SK-N-SH (cell line): ENCODE measurements around the gene NOG. TPM values are rescaled to one million over a fixed set of nuclear protein-coding genes. Genes with fewer than 3 reads are reported as not detected.

Experiments
- CTCF ChIA-PET: fragments of 300-600, 350-600 bp; formaldehyde crosslinking; extraction: SDS; loops from one replicate; lab custom pipeline; 2021; lab: Yijun Ruan, JAX
- POLR2A ChIA-PET: fragments of 350-600 bp; sonication (Branson Sonifier 250); formaldehyde crosslinking; extraction: SDS; loops from one replicate; lab custom pipeline; 2020; ENCODE audit warnings: antibody characterized with exemption, inconsistent platforms; lab: Yijun Ruan, JAX
- DNase-seq: peaks from one replicate; pipeline ENCODE4 v3.0.0; 2012
- H2AFZ ChIP-seq: fragments of 200-600 bp; sonication (generic); 2 replicates; pipeline ENCODE4 v1.8.1; 2016; ENCODE audit warnings: antibody characterized with exemption, mild to moderate bottlenecking, low read depth
- H3F3A ChIP-seq: fragments of 200-600 bp; sonication (generic); replicated peaks from 2 replicates; pipeline ENCODE3; 2016; ENCODE audit warnings: antibody characterized with exemption, mild to moderate bottlenecking; ENCODE audit not compliant: insufficient read depth
- H3K27ac ChIP-seq, 2 experiments: fragments of 200-500 bp in 1 of 2; fragments of 200-600 bp in 1 of 2; sonication (Bioruptor generic) in 1 of 2; sonication (generic), shearing (Covaris generic) in 1 of 2; 2 replicates each; pipeline versions ENCODE4 v1.5.1 to v1.6.1; 2014 to 2016; ENCODE audit warnings: low read depth in 2 of 2, inconsistent platforms in 1 of 2, low read length in 1 of 2, mild to moderate bottlenecking in 1 of 2, mixed read lengths in 1 of 2
- H3K27me3 ChIP-seq: fragments of 200-600 bp; sonication (generic), shearing (Covaris generic); 2 replicates; pipeline ENCODE4 v1.6.1; 2016; ENCODE audit warnings: mixed run types; ENCODE audit not compliant: insufficient read depth
- H3K36me3 ChIP-seq, 2 experiments: fragments of 200-500 bp in 1 of 2; fragments of 200-600 bp in 1 of 2; sonication (Bioruptor generic) in 1 of 2; sonication (generic) in 1 of 2; replicated peaks in 1 of 2; 2 replicates each; pipeline versions ENCODE3 to v1.5.1; 2014 to 2016; ENCODE audit warnings: low read length in 1 of 2, mild to moderate bottlenecking in 1 of 2; ENCODE audit not compliant: insufficient read depth in 2 of 2, control insufficient read depth in 1 of 2
- H3K4me1 ChIP-seq, 2 experiments: fragments of 200-500 bp in 1 of 2; fragments of 200-600 bp in 1 of 2; sonication (Bioruptor generic) in 1 of 2; sonication (generic), shearing (Covaris generic) in 1 of 2; 2 replicates each; pipeline versions ENCODE4 v1.5.1 to v1.6.1; 2014 to 2016; ENCODE audit warnings: low read depth in 1 of 2, low read length in 1 of 2, mixed run types in 1 of 2; ENCODE audit not compliant: insufficient read depth in 2 of 2, control insufficient read depth in 1 of 2
- H3K4me2 ChIP-seq: fragments of 200-600 bp; sonication (generic), shearing (Covaris generic); 2 replicates; pipeline ENCODE4 v1.6.1; 2017; ENCODE audit warnings: mixed run types
- H3K4me3 ChIP-seq, 2 experiments: fragments of 200-500 bp in 1 of 2; fragments of 200-600 bp in 1 of 2; sonication (Bioruptor generic) in 1 of 2; sonication (generic), shearing (Covaris generic) in 1 of 2; 2 replicates each; pipeline versions ENCODE4 v1.5.1 to v1.8.1; 2014 to 2016; ENCODE audit warnings: low read depth in 2 of 2, inconsistent platforms in 1 of 2, low read length in 1 of 2, mild to moderate bottlenecking in 1 of 2, mixed read lengths in 1 of 2, moderate library complexity in 1 of 2
- H3K79me2 ChIP-seq: fragments of 200-600 bp; sonication (generic); 2 replicates; pipeline ENCODE4 v1.8.1; 2017; ENCODE audit warnings: mild to moderate bottlenecking; ENCODE audit not compliant: insufficient read depth
- H3K9ac ChIP-seq: fragments of 200-600 bp; sonication (generic); 2 replicates; pipeline ENCODE4 v1.6.1; 2017; ENCODE audit warnings: mixed run types
- H3K9me2 ChIP-seq: fragments of 200-600 bp; sonication (generic); 2 replicates; pipeline ENCODE4 v1.6.1; 2017; ENCODE audit warnings: mixed run types
- H3K9me3 ChIP-seq: fragments of 200-600 bp; sonication (generic); 2 replicates; pipeline ENCODE4 v1.6.1; 2017; ENCODE audit warnings: mixed run types, mild to moderate bottlenecking, moderate library complexity
- H4K20me1 ChIP-seq: fragments of 200-600 bp; sonication (generic); 2 replicates; pipeline ENCODE4 v1.6.1; 2017; ENCODE audit warnings: mild to moderate bottlenecking, mixed run types; ENCODE audit not compliant: insufficient read depth
- CHD2 ChIP-seq: fragments of 150-350 bp; IDR thresholded peaks from 2 replicates; pipeline ENCODE4 v1.6.1; 2018; ENCODE audit warnings: low read length; ENCODE audit not compliant: partially characterized antibody
- EZH2phosphoT487 ChIP-seq: fragments of 200-600 bp; sonication (generic); IDR thresholded peaks from 2 replicates; pipeline ENCODE4 v1.6.1; 2017; ENCODE audit warnings: low read depth, mixed run types, mild to moderate bottlenecking, antibody characterized with exemption, moderate library complexity, borderline replicate concordance
- FOSL2 ChIP-seq: IDR thresholded peaks from 2 replicates; pipeline ENCODE4 v1.4.0; 2012; ENCODE audit warnings: low read depth, mild to moderate bottlenecking, moderate library complexity, borderline replicate concordance
- FOXJ3 ChIP-seq: sonication (generic); formaldehyde crosslinking; IDR thresholded peaks from 2 replicates; pipeline ENCODE4 v1.5.1; 2020; ENCODE audit warnings: mild to moderate bottlenecking, missing genetic modification reagents
- FOXM1 ChIP-seq: IDR thresholded peaks from 2 replicates; pipeline ENCODE4 v1.4.0; 2012; ENCODE audit warnings: low read depth, mild to moderate bottlenecking
- JUND ChIP-seq: IDR thresholded peaks from 2 replicates; pipeline ENCODE4 v1.4.0; 2012
- MXI1 ChIP-seq: IDR thresholded peaks from 2 replicates; pipeline ENCODE4 v1.6.1; 2012; ENCODE audit warnings: mild to moderate bottlenecking, low read depth, low read length, improper control_type of control experiment
- RCOR1 ChIP-seq: fragments of 150-350 bp; IDR thresholded peaks from 2 replicates; pipeline ENCODE4 v1.6.1; 2017; ENCODE audit warnings: antibody characterized with exemption, low read length
- RXRA ChIP-seq: IDR thresholded peaks from 2 replicates; pipeline ENCODE4 v1.4.0; 2012; ENCODE audit warnings: low read depth, mild to moderate bottlenecking, borderline replicate concordance
- TCF12 ChIP-seq: IDR thresholded peaks from 2 replicates; pipeline ENCODE4 v1.4.0; 2012
- TEAD4 ChIP-seq: IDR thresholded peaks from 2 replicates; pipeline ENCODE4 v1.4.0; 2012; ENCODE audit warnings: mild to moderate bottlenecking, borderline replicate concordance; ENCODE audit not compliant: insufficient read depth
- YY1 ChIP-seq: IDR thresholded peaks from 2 replicates; pipeline ENCODE4 v1.4.0; 2012; ENCODE audit warnings: low read depth, mild to moderate bottlenecking
- WGBS: methylation state at CpG from one replicate; pipeline ENCODE4 v1.1.6; 2017; ENCODE audit warnings: low lambda C conversion rate; 5-methylcytosine and 5-hydroxymethylcytosine counted together
- polyA plus RNA-seq, 3 experiments: library from polyadenylated mRNA; depleted of rRNA; stranded (reverse); fragments of >200 nt; gene quantifications; 2 replicates each; pipeline ENCODE4 v1.2.3, GENCODE V29; 2012
- TF ChIP-seq, protein P1 (sequence below): IDR thresholded peaks from 2 replicates; pipeline ENCODE4 v1.6.1; 2012; ENCODE audit warnings: mild to moderate bottlenecking, low read depth, low read length, moderate library complexity
- TF ChIP-seq, protein P2 (sequence below): IDR thresholded peaks from 2 replicates; pipeline ENCODE4 v1.4.0; 2012; ENCODE audit warnings: low read depth, borderline replicate concordance
- TF ChIP-seq, protein P3 (sequence below): fragments of 150-350 bp; IDR thresholded peaks from 2 replicates; pipeline ENCODE4 v1.6.1; 2017; ENCODE audit warnings: antibody characterized with exemption, low read length, low read depth, borderline replicate concordance

NOG gene
- polyA plus RNA-seq, 1 of the 3 experiments (the other 2 are of a cell fraction): 3.1 TPM

- Histone ChIP-seq H3F3A (no peaks in the 10 kb centered on the region), H3K36me3 (no peaks in the 10 kb centered on the region), H3K4me2 (no peak overlapping the region), H4K20me1 (no peaks in the 10 kb centered on the region), H2AFZ (no peak overlapping the region), H3K79me2 (no peaks in the 10 kb centered on the region), H3K9me2 (no peaks in the 10 kb centered on the region), H3K4me1 (no peaks in the 10 kb centered on the region), H3K9ac (no peak overlapping the region), H3K4me3 (no peak overlapping the region), H3K9me3 (no peaks in the 10 kb centered on the region), H3K27me3 (0 out of 2 replicates have a peak, but pooled peaks cover 5% of the 10 kb centered on the region), H3K27ac (no peak overlapping the region)
- CTCF ChIA-PET: interaction anchor here (4.0 kb wide), 1 partner anchor 146 kb away, joined by 19 read pairs; no protein-coding TSS in a partner anchor
- WGBS: 4% methylated on average over 3 of the region's 3 CpGs
- POLR2A ChIA-PET: no interaction called here
- DNase-seq: no peak
- no peak for TF ChIP-seq RXRA
- no peak for TF ChIP-seq TEAD4
- TF ChIP-seq RCOR1: no peak
- TF ChIP-seq FOSL2: no peak
- TF ChIP-seq, protein P1, sequence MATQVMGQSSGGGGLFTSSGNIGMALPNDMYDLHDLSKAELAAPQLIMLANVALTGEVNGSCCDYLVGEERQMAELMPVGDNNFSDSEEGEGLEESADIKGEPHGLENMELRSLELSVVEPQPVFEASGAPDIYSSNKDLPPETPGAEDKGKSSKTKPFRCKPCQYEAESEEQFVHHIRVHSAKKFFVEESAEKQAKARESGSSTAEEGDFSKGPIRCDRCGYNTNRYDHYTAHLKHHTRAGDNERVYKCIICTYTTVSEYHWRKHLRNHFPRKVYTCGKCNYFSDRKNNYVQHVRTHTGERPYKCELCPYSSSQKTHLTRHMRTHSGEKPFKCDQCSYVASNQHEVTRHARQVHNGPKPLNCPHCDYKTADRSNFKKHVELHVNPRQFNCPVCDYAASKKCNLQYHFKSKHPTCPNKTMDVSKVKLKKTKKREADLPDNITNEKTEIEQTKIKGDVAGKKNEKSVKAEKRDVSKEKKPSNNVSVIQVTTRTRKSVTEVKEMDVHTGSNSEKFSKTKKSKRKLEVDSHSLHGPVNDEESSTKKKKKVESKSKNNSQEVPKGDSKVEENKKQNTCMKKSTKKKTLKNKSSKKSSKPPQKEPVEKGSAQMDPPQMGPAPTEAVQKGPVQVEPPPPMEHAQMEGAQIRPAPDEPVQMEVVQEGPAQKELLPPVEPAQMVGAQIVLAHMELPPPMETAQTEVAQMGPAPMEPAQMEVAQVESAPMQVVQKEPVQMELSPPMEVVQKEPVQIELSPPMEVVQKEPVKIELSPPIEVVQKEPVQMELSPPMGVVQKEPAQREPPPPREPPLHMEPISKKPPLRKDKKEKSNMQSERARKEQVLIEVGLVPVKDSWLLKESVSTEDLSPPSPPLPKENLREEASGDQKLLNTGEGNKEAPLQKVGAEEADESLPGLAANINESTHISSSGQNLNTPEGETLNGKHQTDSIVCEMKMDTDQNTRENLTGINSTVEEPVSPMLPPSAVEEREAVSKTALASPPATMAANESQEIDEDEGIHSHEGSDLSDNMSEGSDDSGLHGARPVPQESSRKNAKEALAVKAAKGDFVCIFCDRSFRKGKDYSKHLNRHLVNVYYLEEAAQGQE: no peak
- TF ChIP-seq CHD2: no peak
- no peak for TF ChIP-seq FOXJ3 (CRISPR knock-in tag)
- TF ChIP-seq EZH2phosphoT487: no peak
Observed at GRCh38 chr17:56570199-56570598, 23.3 kb upstream of the NOG start.

DNA sequence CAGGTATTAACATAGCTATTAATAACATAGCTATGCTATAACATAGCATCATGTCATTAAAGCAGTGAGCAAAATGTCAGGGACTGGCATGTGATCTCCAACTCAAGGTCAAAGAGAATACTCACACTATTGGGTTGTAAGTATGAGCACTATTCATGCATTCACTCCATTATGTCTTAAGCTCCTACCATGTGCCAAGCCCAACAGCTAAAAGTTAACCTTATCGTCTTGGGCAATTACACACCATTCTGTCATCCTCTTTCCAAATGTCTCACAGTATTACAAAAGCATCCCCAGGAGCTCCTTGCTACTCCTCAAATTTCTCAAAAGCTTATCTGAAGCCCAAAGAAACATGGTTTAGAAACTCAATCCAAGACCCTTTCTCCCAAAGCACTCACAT, 22.0 kb upstream of the NOG start:
- ChIA-PET POLR2A (no interaction called here), CTCF (interaction anchor here (1.1 to 4.0 kb wide), 4 partner anchors 9 to 208 kb away, joined by 3 to 19 read pairs (median 8); partner anchors contain the start of gene NOG)
- Histone ChIP-seq H3K4me1 (no peaks in the 10 kb centered on the region), H2AFZ (no peak overlapping the region), H3K4me3 (no peak overlapping the region), H3F3A (no peaks in the 10 kb centered on the region), H3K9ac (no peak overlapping the region), H3K79me2 (no peaks in the 10 kb centered on the region), H3K9me2 (no peaks in the 10 kb centered on the region), H3K27ac (no peak overlapping the region), H3K4me2 (no peak overlapping the region), H3K9me3 (no peaks in the 10 kb centered on the region), H3K27me3 (peaks cover 14% of the 10 kb centered on the region; the same call in 1 of the 2 replicates), H4K20me1 (no peaks in the 10 kb centered on the region), H3K36me3 (no peaks in the 10 kb centered on the region)
- TF ChIP-seq EZH2phosphoT487 (no peak), JUND (no peak), YY1 (no peak), FOXM1 (no peak), CHD2 (no peak), MXI1 (no peak), TCF12 (no peak)
- TF ChIP-seq, protein P2, sequence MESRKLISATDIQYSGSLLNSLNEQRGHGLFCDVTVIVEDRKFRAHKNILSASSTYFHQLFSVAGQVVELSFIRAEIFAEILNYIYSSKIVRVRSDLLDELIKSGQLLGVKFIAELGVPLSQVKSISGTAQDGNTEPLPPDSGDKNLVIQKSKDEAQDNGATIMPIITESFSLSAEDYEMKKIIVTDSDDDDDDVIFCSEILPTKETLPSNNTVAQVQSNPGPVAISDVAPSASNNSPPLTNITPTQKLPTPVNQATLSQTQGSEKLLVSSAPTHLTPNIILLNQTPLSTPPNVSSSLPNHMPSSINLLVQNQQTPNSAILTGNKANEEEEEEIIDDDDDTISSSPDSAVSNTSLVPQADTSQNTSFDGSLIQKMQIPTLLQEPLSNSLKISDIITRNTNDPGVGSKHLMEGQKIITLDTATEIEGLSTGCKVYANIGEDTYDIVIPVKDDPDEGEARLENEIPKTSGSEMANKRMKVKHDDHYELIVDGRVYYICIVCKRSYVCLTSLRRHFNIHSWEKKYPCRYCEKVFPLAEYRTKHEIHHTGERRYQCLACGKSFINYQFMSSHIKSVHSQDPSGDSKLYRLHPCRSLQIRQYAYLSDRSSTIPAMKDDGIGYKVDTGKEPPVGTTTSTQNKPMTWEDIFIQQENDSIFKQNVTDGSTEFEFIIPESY: no peak
- TF ChIP-seq, protein P3, sequence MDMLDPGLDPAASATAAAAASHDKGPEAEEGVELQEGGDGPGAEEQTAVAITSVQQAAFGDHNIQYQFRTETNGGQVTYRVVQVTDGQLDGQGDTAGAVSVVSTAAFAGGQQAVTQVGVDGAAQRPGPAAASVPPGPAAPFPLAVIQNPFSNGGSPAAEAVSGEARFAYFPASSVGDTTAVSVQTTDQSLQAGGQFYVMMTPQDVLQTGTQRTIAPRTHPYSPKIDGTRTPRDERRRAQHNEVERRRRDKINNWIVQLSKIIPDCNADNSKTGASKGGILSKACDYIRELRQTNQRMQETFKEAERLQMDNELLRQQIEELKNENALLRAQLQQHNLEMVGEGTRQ: no peak
- WGBS: 27% methylated on average over 1 of the region's 1 CpG
- no peak for DNase-seq
